ENCODE data around the gene CEP152.

DNA sequence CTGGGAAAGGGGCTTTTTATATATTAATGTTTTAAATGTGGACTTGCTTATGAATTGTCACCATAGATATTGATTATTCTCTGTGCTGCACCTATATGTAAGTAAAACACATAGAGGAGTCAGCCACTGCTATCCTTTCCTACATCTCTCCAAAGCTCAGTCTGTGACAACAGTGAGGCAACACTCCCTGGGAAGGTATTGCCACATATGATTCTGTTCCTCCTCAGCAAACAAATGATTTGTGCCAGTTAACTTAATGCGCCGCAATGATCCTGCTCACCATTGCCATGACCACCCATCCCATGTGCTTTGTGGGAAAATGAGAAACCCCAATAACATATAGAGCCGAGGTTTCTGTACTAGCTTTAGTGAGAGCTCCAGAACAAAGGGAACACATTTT lies 90.2 kb downstream of the CEP152 start:
- TF ChIP-seq, protein P1, sequence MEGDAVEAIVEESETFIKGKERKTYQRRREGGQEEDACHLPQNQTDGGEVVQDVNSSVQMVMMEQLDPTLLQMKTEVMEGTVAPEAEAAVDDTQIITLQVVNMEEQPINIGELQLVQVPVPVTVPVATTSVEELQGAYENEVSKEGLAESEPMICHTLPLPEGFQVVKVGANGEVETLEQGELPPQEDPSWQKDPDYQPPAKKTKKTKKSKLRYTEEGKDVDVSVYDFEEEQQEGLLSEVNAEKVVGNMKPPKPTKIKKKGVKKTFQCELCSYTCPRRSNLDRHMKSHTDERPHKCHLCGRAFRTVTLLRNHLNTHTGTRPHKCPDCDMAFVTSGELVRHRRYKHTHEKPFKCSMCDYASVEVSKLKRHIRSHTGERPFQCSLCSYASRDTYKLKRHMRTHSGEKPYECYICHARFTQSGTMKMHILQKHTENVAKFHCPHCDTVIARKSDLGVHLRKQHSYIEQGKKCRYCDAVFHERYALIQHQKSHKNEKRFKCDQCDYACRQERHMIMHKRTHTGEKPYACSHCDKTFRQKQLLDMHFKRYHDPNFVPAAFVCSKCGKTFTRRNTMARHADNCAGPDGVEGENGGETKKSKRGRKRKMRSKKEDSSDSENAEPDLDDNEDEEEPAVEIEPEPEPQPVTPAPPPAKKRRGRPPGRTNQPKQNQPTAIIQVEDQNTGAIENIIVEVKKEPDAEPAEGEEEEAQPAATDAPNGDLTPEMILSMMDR (IDR thresholded peaks at IDR 0.05; ENCODE audit: low read length): no peak
- TF ChIP-seq EZH2 (optimal IDR thresholded peaks at IDR 0.05; ENCODE audit: low read depth, low read length): no peak
- TF ChIP-seq EZH2phosphoT487 (IDR thresholded peaks at IDR 0.05; ENCODE audit: low read length): no peak

Data from MM.1S (cell line).